HuH-7 (cell line): Measurements from ENCODE around the gene HIRA.

Experiments used
- DNase-seq: peaks from one replicate; pipeline ENCODE4 v3.0.0; 2011; ENCODE audit warnings: low spot score

The HIRA gene

GRCh38 chr22:19407649-19408606 lies 23.6 kb downstream of the HIRA start:
- DNase-seq: no peak

- no peak for DNase-seq
Measured at GRCh38 chr22:19406846-19407245, 24.7 kb downstream of the HIRA start.

DNA sequence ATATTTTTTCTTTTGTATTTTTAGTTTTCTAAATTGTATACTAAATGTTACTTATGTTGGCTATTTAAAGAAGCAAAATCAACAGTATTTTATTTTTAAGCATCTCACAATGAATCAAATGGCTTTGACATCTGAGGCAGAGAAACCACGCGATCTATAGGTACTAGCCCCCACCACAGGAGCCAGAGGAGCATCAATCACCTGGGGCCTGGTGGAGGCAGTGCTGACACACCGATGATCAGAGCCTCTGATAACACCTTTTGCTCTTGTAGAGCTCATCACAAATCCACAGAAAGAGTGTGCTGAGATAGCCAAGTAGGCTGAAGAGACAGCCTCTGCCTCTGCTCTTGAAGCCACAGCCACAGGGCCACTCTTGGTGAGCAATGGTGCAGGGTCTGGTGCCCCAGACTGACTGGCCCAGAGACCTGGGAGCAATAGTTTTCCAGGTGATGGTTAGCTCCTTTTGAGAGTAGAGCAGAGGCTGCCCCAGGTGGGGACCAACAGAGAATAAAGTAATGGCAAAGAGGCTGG lies 25.2 kb downstream of the HIRA start:
- DNase-seq: no peak

DNA sequence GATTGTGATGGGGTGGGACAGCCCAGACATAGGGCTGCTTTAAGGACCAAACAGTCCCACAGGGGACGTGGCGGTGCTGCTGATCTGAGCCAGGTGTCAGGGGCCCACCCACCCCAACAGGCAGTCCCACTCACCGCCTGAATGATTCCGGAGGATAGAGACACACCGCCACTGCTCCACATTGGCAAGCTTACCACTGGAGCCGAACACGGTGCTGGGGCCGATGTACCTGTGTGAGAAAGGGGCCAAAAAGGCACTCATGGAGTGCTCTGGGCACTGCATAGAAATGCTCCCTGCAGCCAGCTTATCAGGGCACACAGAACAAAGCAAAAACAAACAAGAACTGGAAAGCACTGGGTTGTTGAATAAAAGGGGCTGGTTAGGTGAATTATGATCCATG lies 25.9 kb downstream of the HIRA start:
- no peak for DNase-seq

DNA sequence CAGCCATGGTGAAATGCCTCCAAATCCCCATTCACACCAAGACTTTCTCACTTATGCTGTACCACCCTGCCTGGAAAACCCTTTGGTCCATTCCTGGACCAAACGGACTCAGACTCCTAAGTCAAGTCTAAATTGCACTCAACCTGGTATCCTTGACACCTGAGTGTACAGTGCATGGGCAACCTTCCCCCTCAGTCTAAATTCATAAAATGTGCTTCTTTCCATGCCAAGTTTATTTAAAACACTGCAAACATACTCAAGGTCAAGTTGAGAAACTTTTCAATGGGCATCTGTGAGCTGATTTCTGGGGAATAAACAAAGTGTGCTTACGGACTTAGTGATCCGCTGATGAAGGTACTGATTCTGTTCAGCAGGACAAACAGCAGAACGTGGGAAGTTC lies 26.4 kb downstream of the HIRA start:
- DNase-seq: no peak

- no peak for DNase-seq
Measured at GRCh38 chr22:19404676-19405075, 26.9 kb downstream of the HIRA start.

DNA sequence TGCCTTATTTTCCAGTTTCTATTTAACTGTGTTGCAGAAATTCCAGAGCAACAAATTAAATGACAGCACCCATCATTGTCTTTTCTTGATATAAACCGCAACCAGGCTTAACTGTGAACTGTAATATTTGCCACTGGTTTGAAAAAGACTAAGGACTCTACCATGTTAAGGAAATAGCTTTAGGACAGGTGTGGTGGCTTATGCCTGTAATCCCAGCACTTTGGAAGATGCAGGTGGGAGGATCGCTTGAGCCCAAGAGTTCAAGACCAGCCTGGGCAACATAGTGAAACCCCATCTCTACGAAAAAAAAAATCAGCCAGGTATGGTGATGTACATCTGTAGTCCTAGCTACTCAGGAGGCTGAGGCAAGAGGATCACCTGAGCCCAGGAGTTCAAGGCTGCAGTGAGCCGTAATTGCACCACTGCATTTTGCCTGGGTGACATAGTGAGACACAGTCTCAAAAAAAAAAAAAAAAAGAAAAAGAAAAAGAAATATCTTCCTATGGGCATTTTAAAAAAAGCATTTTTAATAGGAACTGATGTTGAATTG lies 28.8 kb downstream of the HIRA start:
- DNase-seq: no peak

GRCh38 chr22:19401483-19401882 lies 30.1 kb downstream of the HIRA start:
- DNase-seq: no peak

DNA sequence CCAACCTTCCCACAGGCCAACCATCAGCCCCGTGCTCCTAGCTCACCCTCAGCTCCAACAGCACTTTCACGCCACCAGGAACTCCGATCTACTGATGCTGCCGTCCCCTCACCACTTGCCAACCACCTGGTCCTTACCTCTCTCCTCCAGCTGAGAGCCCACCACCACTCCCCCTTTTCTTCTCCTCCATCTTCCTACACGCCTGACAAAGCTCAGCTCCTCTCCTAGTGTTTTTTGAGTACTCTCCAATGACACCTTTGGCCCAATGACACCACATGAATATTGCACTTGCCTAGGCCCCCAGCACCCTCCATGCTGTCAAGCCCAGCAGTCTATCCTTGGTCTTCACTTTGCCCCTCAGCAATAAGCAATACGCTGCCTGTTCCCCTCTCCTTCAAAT lies 30.7 kb downstream of the HIRA start:
- no peak for DNase-seq

DNA sequence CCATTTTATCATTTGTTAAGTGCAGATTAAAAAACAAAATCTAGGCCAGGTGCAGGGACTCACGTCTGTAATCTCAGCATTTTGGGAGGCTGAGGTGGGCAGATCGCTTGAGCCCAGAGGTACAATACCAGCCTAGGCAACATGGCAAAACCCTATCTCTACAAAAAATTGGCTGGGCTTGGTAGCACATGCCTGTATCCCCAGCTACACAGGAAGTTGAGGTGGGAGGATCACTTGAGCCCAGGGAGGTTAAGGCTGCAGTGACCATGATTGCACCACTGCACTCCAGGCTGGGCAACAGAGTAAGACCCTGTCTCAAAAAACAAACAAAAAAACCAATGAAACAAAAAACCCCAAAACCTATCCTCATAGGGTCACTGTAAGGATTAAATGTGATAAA lies 32.9 kb downstream of the HIRA start:
- no peak for DNase-seq

GRCh38 chr22:19398206-19398605 lies 33.3 kb downstream of the HIRA start:
- DNase-seq: no peak

DNA sequence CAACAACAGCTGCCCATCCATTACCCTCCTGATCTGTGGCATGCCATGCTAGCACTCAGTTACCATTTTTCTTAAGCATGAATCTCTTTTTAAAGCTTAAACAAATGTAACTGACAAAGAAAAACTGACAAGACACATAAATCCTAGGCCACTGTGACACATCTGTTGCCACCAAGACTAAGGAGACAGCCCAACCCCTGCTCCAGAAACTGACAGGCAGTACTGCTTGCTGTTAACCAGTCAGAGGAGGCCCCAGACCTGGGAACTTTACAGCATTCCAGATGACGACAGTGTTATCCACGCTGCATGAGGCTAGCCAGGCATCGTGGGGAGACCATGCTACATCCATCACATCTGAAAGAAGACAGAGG lies 33.8 kb downstream of the HIRA start:
- no peak for DNase-seq

GRCh38 chr22:19396934-19397733 lies 34.4 kb downstream of the HIRA start:
- DNase-seq: no peak

DNA sequence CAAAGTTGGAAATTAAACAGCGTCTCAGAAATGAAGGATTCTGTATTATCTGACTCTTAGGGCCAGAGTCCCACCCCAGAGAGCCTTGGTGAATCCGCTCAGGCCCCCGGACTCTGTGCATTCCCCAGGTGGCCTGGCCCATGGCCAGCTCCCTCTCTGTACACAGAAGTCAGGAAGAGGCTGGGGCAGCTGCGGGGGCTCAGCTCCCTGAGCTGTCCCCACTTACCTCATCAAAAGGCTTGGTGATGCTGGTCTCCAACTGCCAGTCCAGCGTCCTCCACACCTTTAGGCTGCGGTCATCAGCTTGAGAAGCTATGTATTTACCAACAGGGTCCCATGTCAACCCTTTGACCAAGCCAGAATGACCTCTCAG lies 35.0 kb downstream of the HIRA start:
- no peak for DNase-seq

DNA sequence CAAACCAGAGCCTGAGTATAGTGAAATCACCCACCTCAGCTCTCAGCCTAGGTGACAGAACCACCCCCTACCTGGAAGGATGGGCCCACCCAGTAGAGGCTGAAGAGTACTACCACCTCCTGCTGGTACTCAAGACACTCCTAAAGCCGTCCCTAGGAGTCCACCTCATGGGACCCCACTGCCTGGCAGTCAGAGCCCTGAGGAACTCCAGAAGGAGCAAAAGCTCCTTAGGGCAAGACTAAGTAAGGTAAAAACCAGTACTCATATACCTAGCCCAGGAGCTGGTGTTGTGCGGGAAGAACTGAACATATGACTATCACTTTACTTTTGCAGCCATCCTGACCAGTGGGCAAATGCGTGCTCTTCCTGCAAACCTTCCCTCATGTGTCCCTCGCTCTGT lies 36.3 kb downstream of the HIRA start:
- DNase-seq: no peak

GRCh38 chr22:19394274-19395050 lies 37.1 kb downstream of the HIRA start:
- DNase-seq: no peak

DNA sequence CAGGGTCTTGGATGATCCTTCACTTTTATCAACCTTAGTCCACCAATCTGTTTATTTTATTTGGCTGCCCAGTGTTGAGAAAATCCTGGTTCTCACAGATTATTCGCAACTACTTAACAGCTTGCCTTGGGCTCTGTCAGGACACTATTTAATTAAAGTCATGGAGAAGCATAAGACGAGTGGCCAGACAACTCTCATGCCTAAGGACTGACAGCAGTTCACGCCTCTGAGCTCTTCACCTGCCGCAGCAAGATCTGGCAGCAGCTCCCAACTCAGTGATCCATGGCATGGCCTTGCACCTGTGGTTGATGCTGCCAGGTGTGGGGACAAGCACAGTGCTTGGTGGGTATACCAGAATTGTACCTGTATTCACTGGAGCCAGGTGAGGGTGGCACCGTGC lies 37.8 kb downstream of the HIRA start:
- DNase-seq: no peak

GRCh38 chr22:19387575-19387974 lies 44.0 kb downstream of the HIRA start:
- DNase-seq: no peak

GRCh38 chr22:19387038-19387437 lies 44.5 kb downstream of the HIRA start:
- no peak for DNase-seq

GRCh38 chr22:19386248-19386647 lies 45.3 kb downstream of the HIRA start:
- no peak for DNase-seq

GRCh38 chr22:19385221-19385906 lies 46.2 kb downstream of the HIRA start:
- DNase-seq: no peak
